OCI-LY7 (cell line): ENCODE results near the gene CPNE2.

Experiments used
- EZH2phosphoT487 ChIP-seq: fragments of 200-600 bp; sonication (generic); IDR thresholded peaks from 2 replicates; pipeline ENCODE4 v1.6.1; 2018; ENCODE audit warnings: low read depth, borderline replicate concordance, mild to moderate bottlenecking, mixed run types, antibody characterized with exemption, low read length, moderate library complexity, mixed read lengths
- TF ChIP-seq, protein P1 (sequence below): fragments of 200-600 bp; sonication (generic); conservative IDR thresholded peaks from 2 replicates; pipeline ENCODE4 v1.5.1; 2014; ENCODE audit warnings: mild to moderate bottlenecking, antibody characterized with exemption, low read length, moderate library complexity, mixed read lengths

DNA sequence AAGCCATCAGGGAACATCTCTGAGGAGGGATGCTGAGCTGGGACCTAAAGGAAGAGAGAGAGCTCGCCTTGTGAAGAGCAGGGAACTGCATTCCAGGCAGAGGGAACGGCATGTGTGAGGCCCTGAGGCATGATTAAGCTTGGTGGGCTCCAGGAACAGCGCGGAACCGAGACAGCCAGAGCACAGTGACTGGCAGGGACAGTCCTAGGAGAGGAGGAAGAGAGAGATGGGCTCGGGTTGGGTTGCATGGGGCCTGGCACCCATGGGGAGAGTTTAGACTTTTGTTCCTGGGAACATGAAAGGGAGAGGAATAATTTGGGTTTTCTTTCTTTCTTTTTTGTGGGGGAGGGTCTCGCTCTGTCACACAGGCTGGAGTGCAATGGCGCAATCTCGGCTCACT lies 39.2 kb upstream of the CPNE2 start:
- TF ChIP-seq, protein P1, sequence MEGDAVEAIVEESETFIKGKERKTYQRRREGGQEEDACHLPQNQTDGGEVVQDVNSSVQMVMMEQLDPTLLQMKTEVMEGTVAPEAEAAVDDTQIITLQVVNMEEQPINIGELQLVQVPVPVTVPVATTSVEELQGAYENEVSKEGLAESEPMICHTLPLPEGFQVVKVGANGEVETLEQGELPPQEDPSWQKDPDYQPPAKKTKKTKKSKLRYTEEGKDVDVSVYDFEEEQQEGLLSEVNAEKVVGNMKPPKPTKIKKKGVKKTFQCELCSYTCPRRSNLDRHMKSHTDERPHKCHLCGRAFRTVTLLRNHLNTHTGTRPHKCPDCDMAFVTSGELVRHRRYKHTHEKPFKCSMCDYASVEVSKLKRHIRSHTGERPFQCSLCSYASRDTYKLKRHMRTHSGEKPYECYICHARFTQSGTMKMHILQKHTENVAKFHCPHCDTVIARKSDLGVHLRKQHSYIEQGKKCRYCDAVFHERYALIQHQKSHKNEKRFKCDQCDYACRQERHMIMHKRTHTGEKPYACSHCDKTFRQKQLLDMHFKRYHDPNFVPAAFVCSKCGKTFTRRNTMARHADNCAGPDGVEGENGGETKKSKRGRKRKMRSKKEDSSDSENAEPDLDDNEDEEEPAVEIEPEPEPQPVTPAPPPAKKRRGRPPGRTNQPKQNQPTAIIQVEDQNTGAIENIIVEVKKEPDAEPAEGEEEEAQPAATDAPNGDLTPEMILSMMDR: no peak
- TF ChIP-seq EZH2phosphoT487: no peak
